Motor neuron (in vitro differentiated cells): ENCODE measurements around the gene BMF. TPM values are rescaled to one million over a fixed set of nuclear protein-coding genes. Genes with fewer than 3 reads are reported as not detected.
"Not testable (repeated sequence)": the region's sequence is repeated elsewhere in the genome, so short reads cannot be mapped to it uniquely, and the experiment has no call there.

ENCODE experiments used
- ATAC-seq, 8 experiments: fragments of 200-7000 bp; cut with Tn5 transposase; replicated peaks in 6 of 8; 2 replicates each; pipeline ENCODE4 v1.8.0; 2021; ENCODE audit warnings: mild to moderate bottlenecking in 8 of 8, moderate library complexity in 8 of 8
- H3K27ac ChIP-seq, 2 donors: fragments of 250-450 bp; sonication (Bioruptor Pico); 2 replicates each; pipeline ENCODE4 v1.9.0; 2021; ENCODE audit warnings: antibody characterized with exemption in 2 of 2, mild to moderate bottlenecking in 2 of 2, moderate library complexity in 1 of 2
- H3K4me1 ChIP-seq, 2 donors: fragments of 250-450 bp; sonication (Bioruptor Pico); replicated peaks in 1 of 2; 2 replicates each; pipeline ENCODE4 v1.6.1; 2021; ENCODE audit warnings: antibody characterized with exemption in 2 of 2, mild to moderate bottlenecking in 2 of 2, moderate library complexity in 1 of 2
- H3K4me3 ChIP-seq, 5 donors: fragments of 250-450 bp; sonication (Bioruptor Pico); 2 replicates each; pipeline ENCODE4 v1.9.0; 2021; ENCODE audit warnings: antibody characterized with exemption in 5 of 5, mild to moderate bottlenecking in 5 of 5, moderate library complexity in 4 of 5
- WGBS, 10 experiments: fragments of 450-650 bp; shearing (Covaris generic); methylation state at CpG; one replicate each; pipeline ENCODE4 v1.0.0; 2022; 5-methylcytosine and 5-hydroxymethylcytosine counted together
- in situ Hi-C, 9 experiments: fragments of 400-800 bp; cut with MboI; loops; one replicate each; pipeline ENCODE4 v1.15.0; 2021; ENCODE audit warnings: low sequenced_read_pairs in 9 of 9, low pct_unique_long_range_greater_than_20kb in 2 of 9; ENCODE audit not compliant: unreplicated experiment in 9 of 9
- total RNA-seq, 8 experiments: library from RNA; unstranded; fragments of 300-600 nt; gene quantifications; 2 replicates each; pipeline versions ENCODE4 v1.2.3 to v1.2.4, GENCODE V29; 2022

The BMF gene
- total RNA-seq, 8 experiments from 2014 or later: 2.0 to 32.7 (median 10.7) TPM

- ATAC-seq, H3K4me3 ChIP-seq, H3K27ac ChIP-seq, in situ Hi-C loops, H3K4me1 ChIP-seq: not testable (repeated sequence)
- 100% methylated on average over 1 of the region's 5 CpGs; no CpG with 5 or more reads in 9 of the 10 experiments for WGBS, 10 experiments
These were observed 15.2 kb upstream of the BMF start for GRCh38 chr15:40123863-40124262.

GRCh38 chr15:40122989-40123388, 14.3 kb upstream of the BMF start:
- peak in 3 of 8 experiments; percentile 60 to 78 (median 71) for ATAC-seq
- in situ Hi-C loops, H3K27ac ChIP-seq, H3K4me3 ChIP-seq, H3K4me1 ChIP-seq: not testable (repeated sequence)
- WGBS, 10 experiments: no CpG with 5 or more reads among the region's 1 CpG

- no peaks in the 10 kb centered on the region for H3K4me1 ChIP-seq
- H3K4me3 ChIP-seq: no peak overlapping the region
- ATAC-seq: no peak
- in situ Hi-C loops: no loop called here
- WGBS, 10 experiments: 0 to 78% (median 54%) methylated on average over 1 to 6 of the region's 6 CpGs; no CpG with 5 or more reads in 3 of the 10 experiments
- no peak overlapping the region for H3K27ac ChIP-seq
These were observed 13.4 kb upstream of the BMF start for GRCh38 chr15:40121911-40122638.

GRCh38 chr15:40118473-40118872, 9.8 kb upstream of the BMF start:
- no peak overlapping the region for H3K27ac ChIP-seq
- H3K4me3 ChIP-seq: no peak overlapping the region
- in situ Hi-C loops: no loop called here
- whole genome bisulfite sequencing, 10 experiments: 41 to 100% (median 83%) methylated on average over 1 to 3 of the region's 3 CpGs; no CpG with 5 or more reads in 4 of the 10 experiments
- ATAC-seq: no peak
- H3K4me1 ChIP-seq: peaks cover 0 to 5% of the 10 kb centered on the region in 2 donors

- in situ Hi-C loops: no loop called here
- peak in 5 of 8 experiments; percentile 32 to 79 (median 37) for ATAC-seq
- 50 to 80% (median 60%) methylated on average over 1 to 3 of the region's 8 CpGs; no CpG with 5 or more reads in 7 of the 10 experiments for WGBS, 10 experiments
- no peak overlapping the region for H3K4me3 ChIP-seq
- H3K27ac ChIP-seq: no peak overlapping the region
- peaks cover 11 to 19% of the 10 kb centered on the region in 2 donors for H3K4me1 ChIP-seq
These were observed 7.0 kb upstream of the BMF start for GRCh38 chr15:40115670-40116093.

GRCh38 chr15:40115106-40115505, 6.4 kb upstream of the BMF start:
- H3K27ac ChIP-seq, H3K4me3 ChIP-seq, in situ Hi-C loops, ATAC-seq: not testable (repeated sequence)
- H3K4me1 ChIP-seq: peaks cover 11 to 19% of the 10 kb centered on the region in 2 donors
- WGBS, 10 experiments: 40 to 100% (median 78%) methylated on average over 1 to 12 of the region's 14 CpGs; no CpG with 5 or more reads in 2 of the 10 experiments

GRCh38 chr15:40114218-40114617, 5.5 kb upstream of the BMF start:
- no peak for ATAC-seq
- Histone ChIP-seq H3K4me3 (no peak overlapping the region), H3K4me1 (peaks cover 11 to 19% of the 10 kb centered on the region in 2 donors), H3K27ac (no peak overlapping the region)
- WGBS, 10 experiments: 14 to 100% (median 100%) methylated on average over 1 to 2 of the region's 2 CpGs; no CpG with 5 or more reads in 5 of the 10 experiments
- in situ Hi-C loops: no loop called here

GRCh38 chr15:40112789-40113188, 4.1 kb upstream of the BMF start:
- WGBS, 10 experiments: 37 to 100% (median 60%) methylated on average over 1 to 6 of the region's 24 CpGs; no CpG with 5 or more reads in 3 of the 10 experiments
- H3K27ac ChIP-seq: no peak overlapping the region
- ATAC-seq: no peak
- H3K4me3 ChIP-seq: no peak overlapping the region
- peaks cover 14 to 19% of the 10 kb centered on the region in 2 donors for H3K4me1 ChIP-seq
- in situ Hi-C loops: no loop called here

GRCh38 chr15:40111888-40112287, 3.2 kb upstream of the BMF start:
- no peak overlapping the region for H3K27ac ChIP-seq
- in situ Hi-C loops: no loop called here
- H3K4me1 ChIP-seq: peaks cover 22 to 25% of the 10 kb centered on the region in 2 donors
- no peak for ATAC-seq
- 0 to 75% (median 17%) methylated on average over 1 to 2 of the region's 2 CpGs; no CpG with 5 or more reads in 7 of the 10 experiments for WGBS, 10 experiments
- H3K4me3 ChIP-seq: no peak overlapping the region

GRCh38 chr15:40110866-40111550, 2.3 kb upstream of the BMF start:
- ATAC-seq: no peak
- in situ Hi-C loops: no loop called here
- peaks cover 22 to 32% of the 10 kb centered on the region in 2 donors for H3K4me1 ChIP-seq
- no peak overlapping the region for H3K4me3 ChIP-seq
- no peak overlapping the region for H3K27ac ChIP-seq
- 40 to 91% (median 76%) methylated on average over 1 to 7 of the region's 9 CpGs; no CpG with 5 or more reads in 3 of the 10 experiments for WGBS, 10 experiments

GRCh38 chr15:40108061-40108854, 421 bp downstream of the BMF start:
- peaks cover 40 to 55% of the 10 kb centered on the region in 2 donors for H3K4me1 ChIP-seq
- peak; percentile 0 to 15 (median 6) for ATAC-seq
- H3K27ac ChIP-seq: peak overlapping the region in 1 of 2 donors; percentile 8
- H3K4me3 ChIP-seq: peak overlapping the region; percentile 58 to 78 (median 67)
- in situ Hi-C loops: no loop called here
- WGBS, 10 experiments: 0 to 20% (median 0%) methylated on average over 1 to 4 of the region's 47 CpGs; no CpG with 5 or more reads in 4 of the 10 experiments

GRCh38 chr15:40106203-40107161, 2.2 kb downstream of the BMF start:
- peaks cover 34 to 49% of the 10 kb centered on the region in 2 donors for H3K4me1 ChIP-seq
- 60 to 100% (median 80%) methylated on average over 1 to 6 of the region's 8 CpGs; no CpG with 5 or more reads in 3 of the 10 experiments for WGBS, 10 experiments
- no peak for ATAC-seq

More at GRCh38 chr15:40106203-40107161, 2.2 kb downstream of the BMF start:
- no peak overlapping the region for H3K27ac ChIP-seq
- peak overlapping the region in 2 of 5 donors; percentile 70 to 78 for H3K4me3 ChIP-seq
- in situ Hi-C loops: no loop called here
